Chondrocyte (in vitro differentiated cells): ENCODE results near the gene FBXL17. TPM values are rescaled to one million over a fixed set of nuclear protein-coding genes. Genes with fewer than 3 reads are reported as not detected.

Source experiments
- DNase-seq: peaks from one replicate; pipeline ENCODE4 v3.0.0; 2021; ENCODE audit warnings: mixed read lengths, low spot score
- H3K27ac Mint-ChIP-seq: one replicate; pipeline ENCODE4 v1.8.0; 2021; ENCODE audit warnings: mild to moderate bottlenecking, moderate library complexity, mixed read lengths; ENCODE audit not compliant: unreplicated experiment
- H3K27me3 Mint-ChIP-seq: 2 replicates; pipeline ENCODE4 v1.8.0; 2021; ENCODE audit warnings: low read depth, mixed read lengths
- H3K36me3 Mint-ChIP-seq: 2 replicates; pipeline ENCODE4 v1.8.0; 2021; ENCODE audit warnings: low read depth, mixed read lengths
- H3K4me1 Mint-ChIP-seq: 2 replicates; pipeline ENCODE4 v1.8.0; 2021; ENCODE audit warnings: low read depth, mild to moderate bottlenecking, mixed read lengths
- H3K4me3 Mint-ChIP-seq: one replicate; pipeline ENCODE4 v1.8.0; 2021; ENCODE audit warnings: mild to moderate bottlenecking, moderate library complexity, mixed read lengths; ENCODE audit not compliant: unreplicated experiment
- H3K9me3 Mint-ChIP-seq: 2 replicates; pipeline ENCODE4 v1.8.0; 2021; ENCODE audit warnings: low read depth, mixed read lengths
- total RNA-seq: library from RNA; stranded (reverse); gene quantifications from 3 replicates; pipeline ENCODE4 v1.2.1, GENCODE V29; 2021
- TF ChIP-seq, protein P1 (sequence below): fragments of 200-600 bp; sonication (generic); IDR thresholded peaks from 2 replicates; pipeline ENCODE4 v1.5.0; 2021; ENCODE audit warnings: antibody characterized with exemption, mild to moderate bottlenecking, moderate library complexity

Gene FBXL17
- total RNA-seq, 1 donor from 2014 or later = 15.3 TPM

GRCh38 chr5:107979900-107980299, 402.0 kb downstream of the FBXL17 start:
- no peak overlapping the region for H3K4me3 Mint-ChIP-seq
- DNase-seq = no peak
- no peaks in the 10 kb centered on the region for H3K9me3 Mint-ChIP-seq
- peaks cover 2% of the 10 kb centered on the region for H3K4me1 Mint-ChIP-seq
- H3K36me3 Mint-ChIP-seq = no peaks in the 10 kb centered on the region
- TF ChIP-seq, protein P1, sequence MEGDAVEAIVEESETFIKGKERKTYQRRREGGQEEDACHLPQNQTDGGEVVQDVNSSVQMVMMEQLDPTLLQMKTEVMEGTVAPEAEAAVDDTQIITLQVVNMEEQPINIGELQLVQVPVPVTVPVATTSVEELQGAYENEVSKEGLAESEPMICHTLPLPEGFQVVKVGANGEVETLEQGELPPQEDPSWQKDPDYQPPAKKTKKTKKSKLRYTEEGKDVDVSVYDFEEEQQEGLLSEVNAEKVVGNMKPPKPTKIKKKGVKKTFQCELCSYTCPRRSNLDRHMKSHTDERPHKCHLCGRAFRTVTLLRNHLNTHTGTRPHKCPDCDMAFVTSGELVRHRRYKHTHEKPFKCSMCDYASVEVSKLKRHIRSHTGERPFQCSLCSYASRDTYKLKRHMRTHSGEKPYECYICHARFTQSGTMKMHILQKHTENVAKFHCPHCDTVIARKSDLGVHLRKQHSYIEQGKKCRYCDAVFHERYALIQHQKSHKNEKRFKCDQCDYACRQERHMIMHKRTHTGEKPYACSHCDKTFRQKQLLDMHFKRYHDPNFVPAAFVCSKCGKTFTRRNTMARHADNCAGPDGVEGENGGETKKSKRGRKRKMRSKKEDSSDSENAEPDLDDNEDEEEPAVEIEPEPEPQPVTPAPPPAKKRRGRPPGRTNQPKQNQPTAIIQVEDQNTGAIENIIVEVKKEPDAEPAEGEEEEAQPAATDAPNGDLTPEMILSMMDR = no peak
- H3K27me3 Mint-ChIP-seq = no peaks in the 10 kb centered on the region
- no peak overlapping the region for H3K27ac Mint-ChIP-seq

DNA sequence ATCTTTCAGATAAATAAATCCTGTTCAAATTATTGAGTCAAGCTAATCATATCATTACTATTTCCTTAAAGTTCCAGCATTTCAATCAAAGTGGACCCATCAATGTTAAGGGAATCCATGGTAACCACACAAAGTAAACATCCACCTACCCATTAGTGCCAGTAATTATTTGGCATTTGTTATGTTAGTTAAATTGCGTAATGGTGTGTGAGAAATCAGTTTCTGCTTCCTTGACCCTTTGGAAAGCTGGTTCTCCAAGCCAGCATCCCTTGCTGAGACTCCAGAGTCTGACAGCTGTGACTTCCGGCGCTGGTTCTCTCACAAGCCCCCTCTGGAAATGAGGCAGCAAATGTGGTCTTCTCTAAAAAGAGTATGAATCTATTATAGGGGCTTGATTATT, 402.6 kb downstream of the FBXL17 start:
- no peak overlapping the region for H3K27ac Mint-ChIP-seq
- peaks cover 7% of the 10 kb centered on the region for H3K4me1 Mint-ChIP-seq
- H3K27me3 Mint-ChIP-seq = no peaks in the 10 kb centered on the region
- no peak for DNase-seq
- H3K4me3 Mint-ChIP-seq = no peak overlapping the region
- H3K36me3 Mint-ChIP-seq = no peaks in the 10 kb centered on the region
- TF ChIP-seq, protein P1 = no peak
- no peaks in the 10 kb centered on the region for H3K9me3 Mint-ChIP-seq

- no peak for DNase-seq
- H3K4me1 Mint-ChIP-seq = peaks cover 7% of the 10 kb centered on the region
- TF ChIP-seq, protein P1 = no peak
- H3K36me3 Mint-ChIP-seq = no peaks in the 10 kb centered on the region
- no peaks in the 10 kb centered on the region for H3K27me3 Mint-ChIP-seq
- no peaks in the 10 kb centered on the region for H3K9me3 Mint-ChIP-seq
- H3K4me3 Mint-ChIP-seq = no peak overlapping the region
- H3K27ac Mint-ChIP-seq = no peak overlapping the region
These were observed 404.3 kb downstream of the FBXL17 start for GRCh38 chr5:107977550-107978071.

DNA sequence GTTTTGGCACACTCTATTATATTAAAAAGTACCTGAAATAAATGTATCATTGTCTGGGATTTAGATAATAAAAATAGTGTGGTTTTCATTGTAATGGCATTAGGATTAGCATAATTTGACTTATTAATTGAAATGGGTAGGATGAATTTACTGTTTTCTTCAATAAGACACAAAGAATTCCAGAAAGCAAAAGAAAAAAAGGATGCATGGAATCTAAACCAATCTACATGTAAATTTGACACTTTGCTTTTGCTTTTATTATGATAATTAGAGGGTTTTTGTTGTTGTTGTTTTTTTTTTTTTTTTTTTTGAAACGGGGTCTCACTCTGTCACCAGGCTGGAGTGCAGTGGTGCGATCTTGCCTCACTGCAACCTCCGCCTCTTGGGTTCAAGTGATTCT, 406.3 kb downstream of the FBXL17 start:
- Mint-ChIP-seq H3K27me3 (no peaks in the 10 kb centered on the region), H3K4me3 (no peak overlapping the region), H3K9me3 (no peaks in the 10 kb centered on the region), H3K4me1 (peaks cover 7% of the 10 kb centered on the region), H3K27ac (no peak overlapping the region), H3K36me3 (no peaks in the 10 kb centered on the region)
- TF ChIP-seq, protein P1 = no peak
- no peak for DNase-seq

- no peak overlapping the region for H3K4me3 Mint-ChIP-seq
- peaks cover 31% of the 10 kb centered on the region for H3K4me1 Mint-ChIP-seq
- H3K27ac Mint-ChIP-seq = no peak overlapping the region
- no peaks in the 10 kb centered on the region for H3K36me3 Mint-ChIP-seq
- no peaks in the 10 kb centered on the region for H3K27me3 Mint-ChIP-seq
- no peak for DNase-seq
- H3K9me3 Mint-ChIP-seq = no peaks in the 10 kb centered on the region
- TF ChIP-seq, protein P1 = no peak
These were observed 410.1 kb downstream of the FBXL17 start for GRCh38 chr5:107971846-107972245.
